Adipocyte (in vitro differentiated cells): ENCODE measurements around the gene TMEM116.

ENCODE experiments used
- DNase-seq: peaks from one replicate; pipeline ENCODE4 v3.0.0-alpha.2; 2015; ENCODE audit warnings: low read depth
- H3K27me3 ChIP-seq: replicated peaks from 2 replicates; pipeline ENCODE4 v1.7.0; 2013; ENCODE audit warnings: mild to moderate bottlenecking, low read length, moderate library complexity; ENCODE audit not compliant: control insufficient read depth, insufficient read depth
- H3K36me3 ChIP-seq: 2 replicates; pipeline ENCODE4 v1.7.0; 2013; ENCODE audit warnings: low read length, mild to moderate bottlenecking, moderate library complexity; ENCODE audit not compliant: control insufficient read depth, insufficient read depth, severe bottlenecking
- H3K4me1 ChIP-seq: 2 replicates; pipeline ENCODE4 v1.7.0; 2013; ENCODE audit warnings: mild to moderate bottlenecking, low read length, moderate library complexity; ENCODE audit not compliant: control insufficient read depth, insufficient read depth
- H3K4me3 ChIP-seq: 2 replicates; pipeline ENCODE4 v1.7.0; 2013; ENCODE audit warnings: mild to moderate bottlenecking, low read length, moderate library complexity
- H3K9ac ChIP-seq: 2 replicates; pipeline ENCODE4 v1.7.0; 2013; ENCODE audit warnings: mild to moderate bottlenecking, low read length, moderate library complexity
- H3K9me3 ChIP-seq: 2 replicates; pipeline ENCODE4 v1.7.0; 2013; ENCODE audit warnings: mild to moderate bottlenecking, low read length, moderate library complexity; ENCODE audit not compliant: control insufficient read depth

The TMEM116 gene

GRCh38 chr12:111993292-111994150 is 19.4 kb downstream of the TMEM116 start:
- H3K4me1 ChIP-seq = peaks cover 10% of the 10 kb centered on the region
- no peak overlapping the region for H3K9ac ChIP-seq
- no peaks in the 10 kb centered on the region for H3K27me3 ChIP-seq
- no peaks in the 10 kb centered on the region for H3K36me3 ChIP-seq
- H3K4me3 ChIP-seq = no peak overlapping the region
- H3K9me3 ChIP-seq = no peaks in the 10 kb centered on the region
- DNase-seq = no peak

- H3K36me3 ChIP-seq = no peaks in the 10 kb centered on the region
- no peak overlapping the region for H3K4me3 ChIP-seq
- H3K9ac ChIP-seq = no peak overlapping the region
- H3K27me3 ChIP-seq = no peaks in the 10 kb centered on the region
- no peak for DNase-seq
- peaks cover under 1% of the 10 kb centered on the region for H3K4me1 ChIP-seq
- no peaks in the 10 kb centered on the region for H3K9me3 ChIP-seq
Measured at GRCh38 chr12:111992464-111992863, 20.5 kb downstream of the TMEM116 start.

- Histone ChIP-seq H3K9ac (no peak overlapping the region), H3K9me3 (no peaks in the 10 kb centered on the region), H3K36me3 (no peaks in the 10 kb centered on the region), H3K4me3 (no peak overlapping the region), H3K27me3 (no peaks in the 10 kb centered on the region), H3K4me1 (no peaks in the 10 kb centered on the region)
- DNase-seq = no peak
Measured at GRCh38 chr12:111991946-111992345, 21.0 kb downstream of the TMEM116 start.

GRCh38 chr12:111991535-111991934 is 21.4 kb downstream of the TMEM116 start:
- DNase-seq = no peak
- Histone ChIP-seq H3K9ac (no peak overlapping the region), H3K4me3 (no peak overlapping the region), H3K9me3 (no peaks in the 10 kb centered on the region), H3K36me3 (no peaks in the 10 kb centered on the region), H3K4me1 (no peaks in the 10 kb centered on the region), H3K27me3 (no peaks in the 10 kb centered on the region)

GRCh38 chr12:111984820-111985219 is 28.1 kb downstream of the TMEM116 start:
- H3K4me1 ChIP-seq = no peaks in the 10 kb centered on the region
- H3K9me3 ChIP-seq = no peaks in the 10 kb centered on the region
- no peak for DNase-seq
- no peaks in the 10 kb centered on the region for H3K27me3 ChIP-seq
- no peak overlapping the region for H3K9ac ChIP-seq
- no peaks in the 10 kb centered on the region for H3K36me3 ChIP-seq
- no peak overlapping the region for H3K4me3 ChIP-seq

GRCh38 chr12:111981987-111982386 is 31.0 kb downstream of the TMEM116 start:
- Histone ChIP-seq H3K4me3 (no peak overlapping the region), H3K9ac (no peak overlapping the region), H3K36me3 (no peaks in the 10 kb centered on the region), H3K4me1 (no peaks in the 10 kb centered on the region), H3K27me3 (no peaks in the 10 kb centered on the region), H3K9me3 (no peaks in the 10 kb centered on the region)
- DNase-seq = peak; percentile 24

GRCh38 chr12:111980598-111980997 is 32.4 kb downstream of the TMEM116 start:
- H3K36me3 ChIP-seq = no peaks in the 10 kb centered on the region
- H3K4me3 ChIP-seq = no peak overlapping the region
- no peak for DNase-seq
- H3K9me3 ChIP-seq = no peaks in the 10 kb centered on the region
- H3K4me1 ChIP-seq = no peaks in the 10 kb centered on the region
- no peaks in the 10 kb centered on the region for H3K27me3 ChIP-seq
- H3K9ac ChIP-seq = no peak overlapping the region

- H3K9me3 ChIP-seq = no peaks in the 10 kb centered on the region
- H3K4me1 ChIP-seq = no peaks in the 10 kb centered on the region
- H3K36me3 ChIP-seq = no peaks in the 10 kb centered on the region
- no peak overlapping the region for H3K9ac ChIP-seq
- DNase-seq = no peak
- no peak overlapping the region for H3K4me3 ChIP-seq
- H3K27me3 ChIP-seq = no peaks in the 10 kb centered on the region
Measured at GRCh38 chr12:111978545-111978944, 34.4 kb downstream of the TMEM116 start.

GRCh38 chr12:111976860-111977259 is 36.1 kb downstream of the TMEM116 start:
- H3K4me1 ChIP-seq = no peaks in the 10 kb centered on the region
- H3K9ac ChIP-seq = no peak overlapping the region
- no peak for DNase-seq

GRCh38 chr12:111976291-111976690 is 36.7 kb downstream of the TMEM116 start:
- no peaks in the 10 kb centered on the region for H3K36me3 ChIP-seq
- peaks cover 3% of the 10 kb centered on the region for H3K9me3 ChIP-seq
- no peak overlapping the region for H3K4me3 ChIP-seq
- H3K27me3 ChIP-seq = no peaks in the 10 kb centered on the region
- H3K4me1 ChIP-seq = no peaks in the 10 kb centered on the region
- DNase-seq = no peak
- no peak overlapping the region for H3K9ac ChIP-seq

More at GRCh38 chr12:111976860-111977259, 36.1 kb downstream of the TMEM116 start:
- H3K9me3 ChIP-seq = no peaks in the 10 kb centered on the region
- no peaks in the 10 kb centered on the region for H3K36me3 ChIP-seq
- no peaks in the 10 kb centered on the region for H3K27me3 ChIP-seq
- H3K4me3 ChIP-seq = no peak overlapping the region

- Histone ChIP-seq H3K4me3 (no peak overlapping the region), H3K4me1 (no peaks in the 10 kb centered on the region), H3K9me3 (peaks cover 12% of the 10 kb centered on the region), H3K27me3 (no peaks in the 10 kb centered on the region), H3K36me3 (no peaks in the 10 kb centered on the region), H3K9ac (no peak overlapping the region)
- no peak for DNase-seq
Measured at GRCh38 chr12:111975161-111975931, 37.6 kb downstream of the TMEM116 start.
